ENCODE results near the gene TTC34. TPM values are rescaled to one million over a fixed set of nuclear protein-coding genes. Genes with fewer than 3 reads are reported as not detected.

Gene TTC34
- total and polyA plus RNA-seq, 10 of the 15 experiments (the other 5 are each of a cell fraction or from before 2014, with no cell fraction given) = 0.03 to 0.49 (median 0.05) TPM; not detected in 2

DNA sequence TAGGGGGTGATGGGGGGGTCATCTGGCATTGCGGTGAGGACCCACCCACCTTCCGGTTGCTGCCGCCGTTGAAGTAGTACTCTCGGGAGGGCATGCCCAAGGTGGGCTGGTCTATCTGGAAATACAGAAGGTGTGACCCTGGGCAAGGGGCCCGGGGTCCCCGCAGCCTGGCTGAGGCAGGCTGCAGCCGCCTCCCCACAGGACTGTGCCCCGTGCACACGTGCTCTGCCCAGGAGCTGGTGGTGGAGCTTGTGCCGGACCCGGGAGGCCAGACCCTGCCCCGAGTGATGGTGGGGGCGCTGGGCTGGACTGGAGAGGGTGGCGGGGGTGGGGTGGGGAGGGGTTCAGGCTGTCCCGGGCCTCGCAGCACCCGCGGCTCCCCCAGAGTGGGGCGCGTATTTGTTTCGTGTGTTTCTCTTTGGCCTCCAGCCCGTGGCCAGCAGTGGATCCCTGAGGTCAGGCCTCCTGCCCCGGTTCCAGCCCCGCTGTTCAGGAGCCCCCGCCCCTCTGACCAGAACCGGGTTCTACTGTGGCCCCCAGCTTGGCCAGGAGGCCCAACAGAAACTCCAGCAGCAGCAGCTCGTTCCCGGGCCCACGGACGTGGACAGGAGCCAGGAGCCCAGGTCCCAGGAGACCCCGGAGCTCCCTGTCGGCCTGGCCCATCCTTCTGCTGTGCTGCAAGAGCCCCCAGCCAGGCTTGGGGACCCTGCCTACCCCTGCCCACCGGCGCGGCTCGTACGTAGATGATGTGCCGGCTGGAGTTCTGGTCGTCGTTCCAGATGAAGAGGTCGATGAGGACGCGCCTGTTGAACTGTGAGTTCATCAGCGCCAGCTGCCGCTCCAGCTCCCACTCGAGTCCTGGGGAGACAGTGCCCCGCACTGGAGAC lies 195.7 kb downstream of the TTC34 start:
- WGBS (ENCODE audit: insufficient coverage, insufficient replicate concordance, low lambda C conversion rate, missing lambda C conversion rate) = 56% methylated on average over 45 of the region's 48 CpGs
- no peaks in the 10 kb centered on the region for H3K79me2 ChIP-seq (ENCODE audit: control insufficient read depth, insufficient read depth, low read length)
- H3K27me3 ChIP-seq (replicated peaks in 1 of 2; ENCODE audit: control insufficient read depth in 2 of 2, insufficient read depth in 2 of 2, low read length in 1 of 2) = no peaks in the 10 kb centered on the region
- no peak overlapping the region for H2AFZ ChIP-seq (ENCODE audit: control insufficient read depth, low read depth, low read length)
- H3K36me3 ChIP-seq (ENCODE audit: control insufficient read depth in 2 of 2, insufficient read depth in 2 of 2, low read length in 1 of 2) = no peaks in the 10 kb centered on the region
- H4K20me1 ChIP-seq (ENCODE audit: control insufficient read depth, insufficient read depth) = no peaks in the 10 kb centered on the region
- ATAC-seq (no peak), FAIRE-seq (no peak), DNase-seq (ENCODE audit: low read depth, low spot score) (no peak)
- H3K27ac ChIP-seq (ENCODE audit: control insufficient read depth, insufficient read depth) = no peak overlapping the region
- no TSS peak for BruUV-seq (replicated peaks)
- H3K4me1 ChIP-seq (ENCODE audit: control insufficient read depth, insufficient read depth, low read length) = no peaks in the 10 kb centered on the region
- H3K4me3 ChIP-seq = no peak overlapping the region
- SMC1A ChIA-PET (ENCODE audit: uncharacterized antibody, unreplicated experiment) = no interaction called here
- POLR2A ChIA-PET = no interaction called here
- in situ Hi-C loops (cut with MboI) = no loop called here
- CTCF ChIA-PET = no interaction called here
- TF ChIP-seq HDGF (IDR thresholded peaks at IDR 0.05) = no peak
- TF ChIP-seq CHD2 (IDR thresholded peaks at IDR 0.05; ENCODE audit: borderline replicate concordance, low read depth, low read length) = no peak
- no peak for TF ChIP-seq ZNF207 (IDR thresholded peaks at IDR 0.05; ENCODE audit: borderline replicate concordance)
- TF ChIP-seq NBN (IDR thresholded peaks at IDR 0.05) = no peak
- TF ChIP-seq ETV6 (conservative IDR thresholded peaks at IDR 0.05 in 1 of 2, IDR thresholded peaks at IDR 0.05 in 1 of 2; ENCODE audit: borderline replicate concordance in 1 of 2, low read depth in 1 of 2) = no peak
- no peak for TF ChIP-seq NFXL1 (IDR thresholded peaks at IDR 0.05; ENCODE audit: borderline replicate concordance)
- TF ChIP-seq BHLHE40 (IDR thresholded peaks at IDR 0.05; ENCODE audit: borderline replicate concordance in 1 of 2, low read depth in 2 of 2, low read length in 1 of 2) = no peak
- TF ChIP-seq DPF2 (IDR thresholded peaks at IDR 0.05) = no peak
- TF ChIP-seq, protein P1, sequence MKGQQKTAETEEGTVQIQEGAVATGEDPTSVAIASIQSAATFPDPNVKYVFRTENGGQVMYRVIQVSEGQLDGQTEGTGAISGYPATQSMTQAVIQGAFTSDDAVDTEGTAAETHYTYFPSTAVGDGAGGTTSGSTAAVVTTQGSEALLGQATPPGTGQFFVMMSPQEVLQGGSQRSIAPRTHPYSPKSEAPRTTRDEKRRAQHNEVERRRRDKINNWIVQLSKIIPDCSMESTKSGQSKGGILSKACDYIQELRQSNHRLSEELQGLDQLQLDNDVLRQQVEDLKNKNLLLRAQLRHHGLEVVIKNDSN (IDR thresholded peaks at IDR 0.05; ENCODE audit: borderline replicate concordance, extremely low read length, insufficient read depth, low read depth, low read length) = no peak
- TF ChIP-seq, protein P2, sequence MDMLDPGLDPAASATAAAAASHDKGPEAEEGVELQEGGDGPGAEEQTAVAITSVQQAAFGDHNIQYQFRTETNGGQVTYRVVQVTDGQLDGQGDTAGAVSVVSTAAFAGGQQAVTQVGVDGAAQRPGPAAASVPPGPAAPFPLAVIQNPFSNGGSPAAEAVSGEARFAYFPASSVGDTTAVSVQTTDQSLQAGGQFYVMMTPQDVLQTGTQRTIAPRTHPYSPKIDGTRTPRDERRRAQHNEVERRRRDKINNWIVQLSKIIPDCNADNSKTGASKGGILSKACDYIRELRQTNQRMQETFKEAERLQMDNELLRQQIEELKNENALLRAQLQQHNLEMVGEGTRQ (IDR thresholded peaks at IDR 0.05; ENCODE audit: borderline replicate concordance, low read depth, low read length) = no peak
- no peak for TF ChIP-seq BMI1 (IDR thresholded peaks at IDR 0.05; ENCODE audit: borderline replicate concordance)
- TF ChIP-seq JUNB (IDR thresholded peaks at IDR 0.05) = no peak
- TF ChIP-seq MTA3 (IDR thresholded peaks at IDR 0.05; ENCODE audit: borderline replicate concordance, low read length) = no peak
- RAD21 ChIA-PET (ENCODE audit: unreplicated experiment) = no interaction called here
- no peak overlapping the region for H3K9ac ChIP-seq (ENCODE audit: control insufficient read depth, insufficient read depth, low read length)
- H3K9me3 ChIP-seq (replicated peaks; ENCODE audit: control insufficient read depth, insufficient read depth, low read length) = no peaks in the 10 kb centered on the region
- intact Hi-C loops (cut with micrococcal nuclease; ENCODE audit: unreplicated experiment) = no loop called here
- H3K4me2 ChIP-seq (ENCODE audit: control insufficient read depth, insufficient read depth) = no peak overlapping the region

Data from GM12878 (cell line).